OCI-LY3 (cell line): ENCODE measurements around the gene NIPAL3.

ENCODE experiments used
- CTCF ChIP-seq: fragments of 200-600, 300-600 bp; sonication (generic); IDR thresholded peaks from 2 replicates; pipeline ENCODE4 v1.5.1; 2014; ENCODE audit warnings: antibody characterized with exemption, low read length, low read depth
- EZH2phosphoT487 ChIP-seq: fragments of 200-600 bp; shearing (Covaris generic); IDR thresholded peaks from 2 replicates; pipeline ENCODE4 v1.6.1; 2018; ENCODE audit warnings: antibody characterized with exemption, mixed run types, low read depth

GRCh38 chr1:24386931-24387330 lies 28.7 kb upstream of the NIPAL3 start:
- TF ChIP-seq CTCF (no peak), EZH2phosphoT487 (no peak)
